Erythroblast (primary cell): ENCODE results near the gene SLC16A8.

Source experiments
- GATA1 ChIP-seq: IDR thresholded peaks from 2 replicates; pipeline ENCODE4 v1.6.1; 2011; ENCODE audit warnings: low read depth, mild to moderate bottlenecking, control low read depth, low read length, moderate library complexity
- POLR2A ChIP-seq: IDR thresholded peaks from 2 replicates; pipeline ENCODE4 v1.6.1; 2011; ENCODE audit warnings: mild to moderate bottlenecking, low read length

DNA sequence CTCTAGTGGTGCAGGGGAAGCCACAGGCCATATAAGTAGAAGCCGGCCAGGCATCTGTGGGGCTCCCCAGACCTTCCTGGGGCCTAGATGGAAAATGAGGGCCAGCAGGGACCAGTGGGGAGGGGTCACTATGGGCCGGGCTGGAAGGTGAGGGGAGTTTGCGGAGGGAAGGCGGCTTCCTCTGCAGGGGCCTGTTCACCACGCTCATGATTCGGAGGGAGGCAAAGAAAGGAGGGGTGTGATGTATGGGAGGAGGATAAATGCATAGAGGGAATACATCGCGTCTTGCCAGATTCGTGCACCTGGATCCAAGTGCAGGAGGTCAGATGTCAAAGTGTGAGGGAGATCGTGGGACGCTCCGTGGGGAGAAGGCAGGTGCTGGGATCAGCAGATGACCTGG, 6.9 kb downstream of the SLC16A8 start:
- TF ChIP-seq POLR2A = no peak
- no peak for TF ChIP-seq GATA1
